B cell (primary cell): ENCODE results near the gene RNF4. TPM values are rescaled to one million over a fixed set of nuclear protein-coding genes. Genes with fewer than 3 reads are reported as not detected.

ENCODE experiments used
- ATAC-seq: fragments of 200-7000 bp; cut with Tn5 transposase; one replicate; pipeline ENCODE4 v1.10.0; 2021; ENCODE audit warnings: low read depth, mild to moderate bottlenecking, moderate number of reproducible peaks, moderate library complexity
- CTCF ChIA-PET: fragments of 350-600 bp; sonication (Branson Sonifier 250); formaldehyde crosslinking; loops from one replicate; lab custom pipeline; 2021; ENCODE audit warnings: antibody characterized with exemption, inconsistent platforms; lab: Charles Lee
- POLR2A ChIA-PET: fragments of 350-600 bp; sonication (Branson Sonifier 250); formaldehyde crosslinking; loops from one replicate; lab custom pipeline; 2021; ENCODE audit warnings: antibody characterized with exemption; lab: Charles Lee
- DNase-seq: peaks from one replicate; pipeline ENCODE4 v3.0.0; 2013
- H2AFZ ChIP-seq: 2 replicates; pipeline ENCODE4 v1.6.1; 2012; ENCODE audit warnings: mild to moderate bottlenecking, low read depth, low read length; ENCODE audit not compliant: insufficient read depth, poor library complexity, severe bottlenecking
- H3K27ac ChIP-seq, 2 donors: 1 replicate in 1 of 2; 2 replicates in 1 of 2; pipeline ENCODE4 v1.5.1; 2012 to 2013; ENCODE audit warnings: low read length in 2 of 2, mild to moderate bottlenecking in 2 of 2, moderate library complexity in 1 of 2
- H3K27me3 ChIP-seq, 4 experiments: fragments of 200-600 bp in 1 of 4; sonication (generic) in 1 of 4; replicated peaks in 1 of 4; 1 replicate in 2 of 4; 2 replicates in 2 of 4; pipeline versions ENCODE4 v1.6.1 to v1.7.0; 2013 to 2016; ENCODE audit warnings: low read length in 3 of 4, mild to moderate bottlenecking in 2 of 4, mixed read lengths in 1 of 4, moderate library complexity in 1 of 4; ENCODE audit not compliant: insufficient read depth in 4 of 4, control insufficient read depth in 3 of 4; ENCODE audit errors: control extremely low read depth in 1 of 4
- H3K36me3 ChIP-seq, 2 experiments: replicated peaks in 1 of 2; 1 replicate in 1 of 2; 2 replicates in 1 of 2; pipeline versions ENCODE4 v1.6.1 to v1.7.1; 2013; ENCODE audit warnings: low read length in 1 of 2; ENCODE audit not compliant: insufficient read depth in 2 of 2, control insufficient read depth in 1 of 2; ENCODE audit errors: control extremely low read depth in 1 of 2, extremely low read depth in 1 of 2
- H3K4me1 ChIP-seq, 2 donors: fragments of 200-600 bp in 1 of 2; sonication (generic) in 1 of 2; 1 replicate in 1 of 2; 2 replicates in 1 of 2; pipeline versions ENCODE4 v1.5.1 to v1.6.1; 2013 to 2017; ENCODE audit warnings: low read length in 2 of 2; ENCODE audit not compliant: control insufficient read depth in 2 of 2, insufficient read depth in 2 of 2
- H3K4me2 ChIP-seq: replicated peaks from 2 replicates; pipeline ENCODE3; 2012; ENCODE audit warnings: mild to moderate bottlenecking, low read depth, low read length; ENCODE audit not compliant: poor library complexity, severe bottlenecking
- H3K4me3 ChIP-seq, 5 experiments: fragments of 200-600 bp in 1 of 5; sonication (generic) in 1 of 5; 1 replicate in 3 of 5; 2 replicates in 2 of 5; pipeline versions ENCODE4 v1.5.1 to v1.7.0; 2011 to 2016; ENCODE audit warnings: low read length in 4 of 5, mild to moderate bottlenecking in 4 of 5, low read depth in 2 of 5, control low read depth in 1 of 5, moderate library complexity in 1 of 5; ENCODE audit not compliant: insufficient read depth in 1 of 5; ENCODE audit errors: control extremely low read depth in 1 of 5, extremely low read depth in 1 of 5
- H3K79me2 ChIP-seq: fragments of 200-600 bp; sonication (generic); one replicate; pipeline ENCODE4 v1.6.0; 2016; ENCODE audit warnings: low read length; ENCODE audit not compliant: control insufficient read depth, insufficient read depth
- H3K9ac ChIP-seq: fragments of 200-600 bp; sonication (generic); 2 replicates; pipeline ENCODE4 v1.6.1; 2017; ENCODE audit warnings: mild to moderate bottlenecking, low read length, moderate library complexity
- H3K9me3 ChIP-seq, 3 donors: one replicate each; pipeline versions ENCODE4 v1.6.1 to v1.7.1; 2013; ENCODE audit warnings: low read length in 2 of 3; ENCODE audit not compliant: control insufficient read depth in 2 of 3, insufficient read depth in 1 of 3; ENCODE audit errors: control extremely low read depth in 1 of 3
- H4K20me1 ChIP-seq: 2 replicates; pipeline ENCODE4 v1.6.0; 2012; ENCODE audit warnings: mild to moderate bottlenecking, low read length; ENCODE audit not compliant: insufficient read depth, control insufficient read depth, poor library complexity, severe bottlenecking
- H3K27ac Mint-ChIP-seq: one replicate; pipeline ENCODE4 v1.8.0; 2021; ENCODE audit warnings: mixed read lengths
- H3K27me3 Mint-ChIP-seq: one replicate; pipeline ENCODE4 v1.8.0; 2021; ENCODE audit warnings: mixed read lengths
- H3K4me1 Mint-ChIP-seq: one replicate; pipeline ENCODE4 v1.8.0; 2021; ENCODE audit warnings: mixed read lengths
- H3K4me3 Mint-ChIP-seq: one replicate; pipeline ENCODE4 v1.8.0; 2021; ENCODE audit warnings: mixed read lengths
- H3K9me3 Mint-ChIP-seq: one replicate; pipeline ENCODE4 v1.8.0; 2022; ENCODE audit warnings: mixed read lengths; ENCODE audit not compliant: insufficient read depth
- CTCF ChIP-seq: fragments of 200-600 bp; IDR thresholded peaks from one replicate; pipeline ENCODE4 v1.8.0; 2022; ENCODE audit warnings: antibody characterized with exemption, mild to moderate bottlenecking
- EZH2 ChIP-seq: IDR thresholded peaks from 2 replicates; pipeline ENCODE4 v1.6.1; 2012; ENCODE audit warnings: borderline replicate concordance, low read depth, mild to moderate bottlenecking, moderate library complexity, low read length; ENCODE audit not compliant: insufficient read depth, poor library complexity, severe bottlenecking
- WGBS: methylation state at CpG from one replicate; pipeline ENCODE4 v1.1.5; 2013; ENCODE audit warnings: missing lambda C conversion rate; ENCODE audit not compliant: insufficient coverage; 5-methylcytosine and 5-hydroxymethylcytosine counted together
- intact Hi-C: fragments of 100-400 bp; cut with micrococcal nuclease; formaldehyde crosslinking; loops from one replicate; pipeline ENCODE4 v1.10.0; 2022
- polyA plus RNA-seq: library from polyadenylated mRNA; depleted of rRNA; stranded (reverse); fragments of >200 nt; gene quantifications from 2 replicates; pipeline ENCODE4 v1.2.3, GENCODE V29; 2012
- total RNA-seq, 2 donors: library from RNA; stranded (reverse); fragments of 120-200 nt in 1 of 2; gene quantifications; 1 replicate in 1 of 2; 2 replicates in 1 of 2; pipeline versions ENCODE4 v1.2.3 to v1.2.4, GENCODE V29; 2013 to 2022

The RNF4 gene
- total and polyA plus RNA-seq, 2 donors (not counting 1 experiment from before 2014, with no cell fraction given), result 61.8 to 95.2 TPM

GRCh38 chr4:2497324-2497723, 28.4 kb downstream of the RNF4 start:
- Histone ChIP-seq H3K9me3 (no peaks in the 10 kb centered on the region), H3K4me3 (no peak overlapping the region), H3K27me3 (no peaks in the 10 kb centered on the region), H3K9ac (no peak overlapping the region), H2AFZ (no peak overlapping the region), H3K4me1 (peaks cover 16 to 30% of the 10 kb centered on the region in 2 donors), H3K79me2 (peaks cover 82% of the 10 kb centered on the region), H4K20me1 (peaks cover 81% of the 10 kb centered on the region), H3K27ac (peak overlapping the region; percentile 26 to 68), H3K36me3 (peaks cover 11 to 72% of the 10 kb centered on the region in 2 experiments), H3K4me2 (peak overlapping the region; percentile 25)
- TF ChIP-seq EZH2 (no peak), CTCF (no peak)
- Mint-ChIP-seq H3K9me3 (no peaks in the 10 kb centered on the region), H3K4me3 (no peak overlapping the region), H3K27ac (peak overlapping the region; percentile 68), H3K4me1 (peaks cover 37% of the 10 kb centered on the region), H3K27me3 (no peaks in the 10 kb centered on the region)
- ATAC-seq (no peak), DNase-seq (no peak)
- POLR2A ChIA-PET, result interaction anchor here (1.2 to 1.5 kb wide), 2 partner anchors 12 to 13 kb away, joined by 4 read pairs; no protein-coding TSS in a partner anchor
- intact Hi-C loops, result loop anchor here (5.0 kb wide), 1 partner anchor 35 kb away; no protein-coding TSS in a partner anchor
- CTCF ChIA-PET, result interaction anchor here (3.2 kb wide), 1 partner anchor 11 kb away, joined by 26 read pairs; no protein-coding TSS in a partner anchor
- 100% methylated on average over 1 of the region's 4 CpGs for WGBS

- no peaks in the 10 kb centered on the region for H3K27me3 Mint-ChIP-seq
- Histone ChIP-seq H3K27me3 (no peaks in the 10 kb centered on the region), H3K9me3 (no peaks in the 10 kb centered on the region), H3K36me3 (peaks cover 11 to 69% of the 10 kb centered on the region in 2 experiments), H3K27ac (peak overlapping the region; percentile 56 to 68), H4K20me1 (peaks cover 75% of the 10 kb centered on the region), H2AFZ (no peak overlapping the region), H3K4me2 (peak overlapping the region; percentile 25), H3K79me2 (peaks cover 79% of the 10 kb centered on the region), H3K4me3 (no peak overlapping the region), H3K4me1 (peaks cover 16 to 30% of the 10 kb centered on the region in 2 donors), H3K9ac (no peak overlapping the region)
- WGBS, result 13% methylated on average over 4 of the region's 9 CpGs
- intact Hi-C loops, result loop anchor here (1.0 to 5.0 kb wide), 2 partner anchors 13 to 36 kb away; no protein-coding TSS in a partner anchor
- TF ChIP-seq CTCF (no peak), EZH2 (no peak)
- ChIA-PET CTCF (interaction anchor here (3.2 kb wide), 1 partner anchor 12 kb away, joined by 26 read pairs; no protein-coding TSS in a partner anchor), POLR2A (interaction anchor here (1.2 kb wide), 1 partner anchor 14 kb away, joined by 4 read pairs; no protein-coding TSS in a partner anchor)
- peak overlapping the region; percentile 68 for H3K27ac Mint-ChIP-seq
- H3K4me1 Mint-ChIP-seq, result peaks cover 33% of the 10 kb centered on the region
- peak; percentile 83 for DNase-seq
- H3K9me3 Mint-ChIP-seq, result no peaks in the 10 kb centered on the region
- peak; percentile 93 for ATAC-seq
- H3K4me3 Mint-ChIP-seq, result peak overlapping the region; percentile 53
Observed at GRCh38 chr4:2497931-2498330, 29.0 kb downstream of the RNF4 start.
